Heart right ventricle (tissue), 16 donors: ENCODE data around the gene HSPB6. TPM values are rescaled to one million over a fixed set of nuclear protein-coding genes. Genes with fewer than 3 reads are reported as not detected.

Experiments
- ATAC-seq, 8 donors: fragments of 200-7000 bp; cut with Tn5 transposase; one replicate each; pipeline ENCODE4 v1.9.1; 2020; ENCODE audit warnings: mild to moderate bottlenecking in 8 of 8, moderate library complexity in 8 of 8, moderate number of reproducible peaks in 1 of 8
- DNase-seq, 2 donors: peaks; one replicate each; pipeline ENCODE4 v3.0.0-alpha.2; 2020
- H3K27ac ChIP-seq, 10 donors: fragments of 200-600 bp; sonication (generic) in 2 of 10; one replicate each; pipeline versions ENCODE4 v1.5.0 to v1.8.0; 2020 to 2022; ENCODE audit warnings: mild to moderate bottlenecking in 3 of 10
- H3K27me3 ChIP-seq, 7 donors: fragments of 200-600 bp; one replicate each; pipeline ENCODE4 v1.8.0; 2021 to 2022; ENCODE audit warnings: mild to moderate bottlenecking in 2 of 7
- H3K36me3 ChIP-seq, 9 donors: fragments of 200-600 bp; sonication (generic) in 1 of 9; one replicate each; pipeline versions ENCODE4 v1.5.0 to v1.8.0; 2020 to 2022; ENCODE audit warnings: mild to moderate bottlenecking in 2 of 9
- H3K4me1 ChIP-seq, 9 donors: fragments of 200-600 bp; sonication (generic) in 1 of 9; one replicate each; pipeline versions ENCODE4 v1.5.0 to v1.8.0; 2020 to 2022; ENCODE audit warnings: mild to moderate bottlenecking in 4 of 9
- H3K4me3 ChIP-seq, 10 donors: fragments of 200-600 bp; sonication (generic) in 2 of 10; one replicate each; pipeline versions ENCODE4 v1.5.0 to v1.8.0; 2020 to 2022; ENCODE audit warnings: mild to moderate bottlenecking in 7 of 10, moderate library complexity in 2 of 10
- H3K9me3 ChIP-seq, 11 donors: fragments of 200-600 bp in 10 of 11; sonication (generic) in 2 of 11; one replicate each; pipeline versions ENCODE4 v1.5.0 to v1.8.0; 2013 to 2022; ENCODE audit warnings: mild to moderate bottlenecking in 2 of 11, control low read depth in 1 of 11, moderate library complexity in 1 of 11
- WGBS, 2 donors: extraction: QIAGEN DNeasy Blood & Tissue Kit; methylation state at CpG; one replicate each; pipeline ENCODE4 v1.1.7; 2013; ENCODE audit warnings: inconsistent platforms in 1 of 2; 5-methylcytosine and 5-hydroxymethylcytosine counted together
- intact Hi-C, 10 donors: fragments of 100-400 bp; cut with DNase I; formaldehyde crosslinking; loops; one replicate each; pipeline versions ENCODE4 v1.11.1 to v1.14.2; 2022
- polyA plus RNA-seq, 2 donors: library from polyadenylated mRNA; stranded (reverse); fragments of 200-250 nt; gene quantifications; one replicate each; pipeline ENCODE4 v1.2.3, GENCODE V29; 2013
- total RNA-seq, 10 donors: library from RNA; stranded (reverse); fragmentation: NEBNext Ultra II Directional in 3 of 10; extraction: Animal tissue kit (Norgen Biotek cat#: 25700) in 3 of 10; gene quantifications; one replicate each; pipeline versions ENCODE4 v1.2.1 to v1.2.4, GENCODE V29; 2021 to 2023
- TF ChIP-seq, protein P1 (sequence below), 9 donors: fragments of 200-600 bp; sonication (generic) in 2 of 9; IDR thresholded peaks; one replicate each; pipeline versions ENCODE4 v1.5.0 to v1.8.0; 2021 to 2022; ENCODE audit warnings: antibody characterized with exemption in 9 of 9, mild to moderate bottlenecking in 5 of 9, moderate library complexity in 1 of 9
- donor health status: Arrhythmogenic right ventricular cardiomyopathy.
- donor health status: ischemic (EF 13 %, LVEDD 7.1; RV severe dilation, severe dysfunction).
- donor health status: healthy with polysubstance abuse.
- donor health status: DM: no; HTN: yes; CAD: no.
- donor health status: DM: no; HTN: no; CAD: no.
- donor health status: ischemic (EF 25% LVEDD 6.9; RV normal size, moderate dysfunction).
- donor health status: ischemic (EF 25% LVEDD 5.7; RV mildly dilated, moderate dysfunction).
- donor health status: healthy.
- donor health status: DM: yes; HTN: yes; CAD: no.
- donor health status: Ischemic cardiomyopathy.
- donor health status: ischemic (EF 35%, LVEDD 5.7; RV mildly dilated, moderate dysfunction).
- donor health status: nonischemic (EF 11% LVEDD 7.7; RV severe dilation, severe dysfunction).
- donor health status: DM: yes; HTN: yes; CAD: no.
- donor health status: PGD.
- donor health status: ischemic (EF 29% LVEDD 5.4; RV normal size, mild dysfunction).
- donor health status: nonischemic (EF 23%, LVEDD 6.1; RV moderate dilation, normal function).

HSPB6 gene
- total and polyA plus RNA-seq, 12 donors: 387 to 1,269 (median 981) TPM

DNA sequence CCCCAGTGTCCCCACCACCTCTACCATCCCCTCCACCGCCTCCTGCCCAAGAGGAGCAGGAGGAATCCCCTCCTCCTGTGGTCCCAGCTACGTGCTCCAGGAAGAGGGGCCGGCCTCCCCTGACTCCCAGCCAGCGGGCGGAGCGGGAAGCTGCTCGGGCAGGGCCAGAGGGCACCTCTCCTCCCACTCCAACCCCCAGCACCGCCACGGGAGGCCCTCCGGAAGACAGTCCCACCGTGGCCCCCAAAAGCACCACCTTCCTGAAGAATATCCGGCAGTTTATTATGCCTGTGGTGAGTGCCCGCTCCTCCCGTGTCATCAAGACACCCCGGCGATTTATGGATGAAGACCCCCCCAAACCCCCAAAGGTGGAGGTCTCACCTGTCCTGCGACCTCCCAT is 36.2 kb downstream of the HSPB6 start:
- intact Hi-C loops: no loop called here
- Histone ChIP-seq H3K4me1 (peaks cover 6 to 29% (median 22%) of the 10 kb centered on the region in 9 donors), H3K4me3 (no peak overlapping the region), H3K27ac (no peak overlapping the region), H3K9me3 (no peaks in the 10 kb centered on the region), H3K27me3 (no peaks in the 10 kb centered on the region), H3K36me3 (peaks cover 0 to 62% (median 44%) of the 10 kb centered on the region in 9 donors)
- DNase-seq (no peak), ATAC-seq (no peak)
- TF ChIP-seq, protein P1, sequence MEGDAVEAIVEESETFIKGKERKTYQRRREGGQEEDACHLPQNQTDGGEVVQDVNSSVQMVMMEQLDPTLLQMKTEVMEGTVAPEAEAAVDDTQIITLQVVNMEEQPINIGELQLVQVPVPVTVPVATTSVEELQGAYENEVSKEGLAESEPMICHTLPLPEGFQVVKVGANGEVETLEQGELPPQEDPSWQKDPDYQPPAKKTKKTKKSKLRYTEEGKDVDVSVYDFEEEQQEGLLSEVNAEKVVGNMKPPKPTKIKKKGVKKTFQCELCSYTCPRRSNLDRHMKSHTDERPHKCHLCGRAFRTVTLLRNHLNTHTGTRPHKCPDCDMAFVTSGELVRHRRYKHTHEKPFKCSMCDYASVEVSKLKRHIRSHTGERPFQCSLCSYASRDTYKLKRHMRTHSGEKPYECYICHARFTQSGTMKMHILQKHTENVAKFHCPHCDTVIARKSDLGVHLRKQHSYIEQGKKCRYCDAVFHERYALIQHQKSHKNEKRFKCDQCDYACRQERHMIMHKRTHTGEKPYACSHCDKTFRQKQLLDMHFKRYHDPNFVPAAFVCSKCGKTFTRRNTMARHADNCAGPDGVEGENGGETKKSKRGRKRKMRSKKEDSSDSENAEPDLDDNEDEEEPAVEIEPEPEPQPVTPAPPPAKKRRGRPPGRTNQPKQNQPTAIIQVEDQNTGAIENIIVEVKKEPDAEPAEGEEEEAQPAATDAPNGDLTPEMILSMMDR (IDR thresholded peaks at IDR 0.05): no peak
- WGBS, 2 donors: 80 to 83% methylated on average over 17 of the region's 17 CpGs

DNA sequence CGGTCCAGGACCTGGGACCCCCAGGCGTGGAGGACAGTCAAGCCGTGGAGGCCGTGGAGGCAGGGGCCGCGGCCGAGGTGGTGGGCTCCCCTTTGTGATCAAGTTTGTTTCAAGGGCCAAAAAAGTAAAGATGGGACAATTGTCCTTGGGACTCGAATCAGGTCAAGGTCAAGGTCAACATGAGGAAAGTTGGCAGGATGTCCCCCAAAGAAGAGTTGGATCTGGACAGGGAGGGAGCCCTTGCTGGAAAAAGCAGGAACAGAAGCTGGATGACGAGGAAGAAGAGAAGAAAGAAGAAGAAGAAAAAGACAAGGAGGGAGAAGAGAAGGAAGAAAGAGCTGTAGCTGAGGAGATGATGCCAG is 36.7 kb downstream of the HSPB6 start:
- H3K27ac ChIP-seq: peak overlapping the region in 2 of 10 donors; percentile 23
- 89 to 93% methylated on average over 9 of the region's 9 CpGs for WGBS, 2 donors
- H3K4me1 ChIP-seq: peaks cover 6 to 34% (median 27%) of the 10 kb centered on the region in 9 donors
- TF ChIP-seq, protein P1 (IDR thresholded peaks at IDR 0.05): no peak
- no peaks in the 10 kb centered on the region for H3K27me3 ChIP-seq
- ATAC-seq (no peak), DNase-seq (no peak)
- H3K4me3 ChIP-seq: no peak overlapping the region
- no peaks in the 10 kb centered on the region for H3K9me3 ChIP-seq
- H3K36me3 ChIP-seq: peaks cover 0 to 57% (median 39%) of the 10 kb centered on the region in 9 donors
- intact Hi-C loops: no loop called here

DNA sequence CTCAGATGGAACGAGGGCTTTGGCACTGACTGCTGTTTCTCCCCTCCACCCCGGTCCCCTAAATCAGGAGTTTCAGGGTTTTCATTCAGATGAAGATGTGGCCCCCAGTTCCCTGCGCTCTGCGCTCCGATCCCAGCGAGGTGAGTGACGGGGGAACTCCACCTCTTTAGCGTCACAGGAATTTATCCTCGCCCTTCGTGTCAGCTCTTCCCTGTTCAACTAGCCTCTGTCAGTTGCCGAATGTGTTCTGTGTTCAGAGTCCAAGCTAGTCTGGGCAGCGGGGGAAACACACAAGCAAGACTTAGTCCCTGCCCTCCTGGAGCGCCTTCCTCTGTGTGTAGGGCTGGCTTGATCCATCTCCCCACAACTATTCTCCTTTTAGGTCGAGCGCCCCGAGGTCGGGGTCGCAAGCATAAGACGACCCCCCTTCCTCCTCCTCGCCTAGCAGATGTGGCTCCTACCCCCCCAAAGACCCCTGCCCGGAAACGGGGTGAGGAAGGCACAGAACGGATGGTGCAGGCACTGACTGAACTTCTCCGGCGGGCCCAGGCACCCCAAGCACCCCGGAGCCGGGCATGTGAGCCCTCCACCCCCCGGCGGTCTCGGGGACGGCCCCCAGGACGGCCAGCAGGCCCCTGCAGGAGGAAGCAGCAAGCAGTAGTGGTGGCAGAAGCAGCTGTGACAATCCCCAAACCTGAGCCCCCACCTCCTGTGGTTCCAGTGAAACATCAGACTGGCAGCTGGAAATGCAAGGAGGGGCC is 37.2 kb downstream of the HSPB6 start:
- no peak for ATAC-seq
- no peak for DNase-seq
- 84 to 87% methylated on average over 32 of the region's 32 CpGs for WGBS, 2 donors
- TF ChIP-seq, protein P1 (IDR thresholded peaks at IDR 0.05): no peak
- Histone ChIP-seq H3K27me3 (no peaks in the 10 kb centered on the region), H3K9me3 (no peaks in the 10 kb centered on the region), H3K36me3 (peaks cover 0 to 52% (median 33%) of the 10 kb centered on the region in 9 donors), H3K27ac (peak overlapping the region in 3 of 10 donors; percentile 23 to 93 (median 23)), H3K4me3 (peak overlapping the region in 4 of 10 donors; percentile 68 to 98 (median 84)), H3K4me1 (peaks cover 6 to 34% (median 27%) of the 10 kb centered on the region in 9 donors)
- intact Hi-C loops: loop anchor here in 7 of 10 donors (2.0 to 10.0 kb wide), 7 partner anchors 25 to 207 kb away; partner anchors contain the start of genes TMEM147 (in 4 of the 7), DMKN (in 1 of the 7), PSENEN (in 1 of the 7) and U2AF1L4 (in 1 of the 7)

DNA sequence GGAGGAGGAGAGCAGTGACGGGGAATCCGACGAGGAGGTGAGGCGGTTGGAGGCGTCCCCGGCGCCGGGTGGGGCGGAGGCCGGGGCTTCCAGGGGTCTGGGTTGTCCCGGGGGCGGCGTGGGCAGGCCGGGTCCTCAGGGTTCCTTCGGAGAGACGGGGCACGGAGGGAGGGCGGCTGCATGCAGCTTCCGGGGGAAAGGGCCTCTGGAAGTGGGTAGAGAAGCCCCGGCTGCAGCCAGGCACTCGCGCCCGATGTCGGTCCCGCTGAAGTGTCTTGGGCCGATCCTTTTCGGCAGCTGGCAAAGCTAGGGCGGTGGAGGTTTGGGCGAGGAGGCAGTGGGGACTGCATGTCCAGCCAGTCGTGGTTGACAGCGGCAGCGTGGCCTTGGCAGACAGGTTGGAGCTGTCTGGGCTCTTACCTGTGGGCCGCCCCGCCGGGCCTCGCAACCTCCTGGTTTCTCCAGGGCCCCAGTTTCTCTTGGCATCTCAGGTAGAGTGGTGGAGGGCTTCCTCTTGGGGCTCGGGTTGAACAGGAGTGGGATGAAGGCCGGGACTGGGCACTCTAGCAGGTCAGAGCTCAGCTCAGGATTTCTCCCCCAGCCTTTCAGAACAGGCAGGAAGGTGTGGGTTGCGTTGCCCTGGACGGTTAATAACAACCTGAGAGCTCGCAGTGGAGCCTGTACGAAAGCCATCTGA is 38.3 kb downstream of the HSPB6 start:
- ATAC-seq (no peak), DNase-seq (peak; percentile 40 to 49)
- TF ChIP-seq, protein P1 (IDR thresholded peaks at IDR 0.05): no peak
- intact Hi-C loops: loop anchor here in 7 of 10 donors (2.0 to 10.0 kb wide), 7 partner anchors 26 to 206 kb away; partner anchors contain the start of genes TMEM147 (in 4 of the 7), DMKN (in 1 of the 7), PSENEN (in 1 of the 7) and U2AF1L4 (in 1 of the 7)
- Histone ChIP-seq H3K27me3 (no peaks in the 10 kb centered on the region), H3K27ac (peak overlapping the region; percentile 78 to 97 (median 90)), H3K9me3 (no peaks in the 10 kb centered on the region), H3K4me1 (peaks cover 6 to 34% (median 27%) of the 10 kb centered on the region in 9 donors), H3K4me3 (peak overlapping the region; percentile 68 to 98 (median 84)), H3K36me3 (peaks cover 0 to 41% (median 23%) of the 10 kb centered on the region in 9 donors)
- 1 to 2% methylated on average over 42 of the region's 42 CpGs for WGBS, 2 donors
